OCI-LY1 (cell line): ENCODE data around the gene DSG4.

Source experiments
- CTCF ChIP-seq: fragments of 200-600 bp; sonication (generic), shearing (Covaris generic); IDR thresholded peaks from 2 replicates; pipeline ENCODE4 v1.5.1; 2017; ENCODE audit warnings: mild to moderate bottlenecking, antibody characterized with exemption, low read length, moderate library complexity, mixed read lengths
- EZH2 ChIP-seq: fragments of 200-600 bp; sonication (generic), shearing (Covaris generic); IDR thresholded peaks from 2 replicates; pipeline ENCODE4 v1.8.0; 2017; ENCODE audit warnings: borderline replicate concordance, mixed run types, mild to moderate bottlenecking, antibody characterized with exemption, low read length, moderate library complexity, mixed read lengths

DNA sequence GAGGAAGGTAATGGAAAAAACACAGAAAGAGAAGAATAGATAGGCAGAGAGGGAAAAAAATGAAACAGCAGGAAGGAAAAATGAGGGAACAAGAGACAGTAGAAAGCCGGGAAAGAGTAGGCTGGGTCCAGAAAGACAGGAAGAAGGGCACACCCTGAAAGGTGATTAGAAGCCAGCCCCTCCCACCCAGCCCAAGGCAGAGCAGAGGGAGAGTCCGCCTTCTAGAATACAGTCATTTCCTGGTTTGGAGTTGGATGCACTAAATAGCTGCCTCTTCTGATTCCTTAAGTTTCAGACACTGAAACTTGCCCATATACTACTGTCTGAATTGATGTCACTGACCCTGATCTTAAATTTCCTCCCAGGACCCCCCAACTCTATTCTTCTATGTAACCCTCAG is 53.0 kb downstream of the DSG4 start:
- no peak for TF ChIP-seq CTCF
- TF ChIP-seq EZH2, result no peak
